Erythroblast (primary cell): ENCODE data around the gene B3GNT7.
"Not testable (repeated sequence)": the region's sequence is repeated elsewhere in the genome, so short reads cannot be mapped to it uniquely, and the experiment has no call there.

Source experiments
- DNase-seq, 2 experiments: peaks; one replicate each; lab custom pipeline; 2025; lab: John Stamatoyannopoulos, UW
- GATA1 ChIP-seq: IDR thresholded peaks from 2 replicates; pipeline ENCODE4 v1.6.1; 2011; ENCODE audit warnings: low read depth, mild to moderate bottlenecking, control low read depth, low read length, moderate library complexity
- POLR2A ChIP-seq: IDR thresholded peaks from 2 replicates; pipeline ENCODE4 v1.6.1; 2011; ENCODE audit warnings: mild to moderate bottlenecking, low read length

Gene B3GNT7

GRCh38 chr2:231372326-231372725 is 23.2 kb upstream of the B3GNT7 start:
- no peak for TF ChIP-seq POLR2A
- TF ChIP-seq GATA1, result no peak
- no peak for DNase-seq

GRCh38 chr2:231373184-231373583 is 22.3 kb upstream of the B3GNT7 start:
- no peak for DNase-seq
- no peak for TF ChIP-seq POLR2A
- no peak for TF ChIP-seq GATA1

DNA sequence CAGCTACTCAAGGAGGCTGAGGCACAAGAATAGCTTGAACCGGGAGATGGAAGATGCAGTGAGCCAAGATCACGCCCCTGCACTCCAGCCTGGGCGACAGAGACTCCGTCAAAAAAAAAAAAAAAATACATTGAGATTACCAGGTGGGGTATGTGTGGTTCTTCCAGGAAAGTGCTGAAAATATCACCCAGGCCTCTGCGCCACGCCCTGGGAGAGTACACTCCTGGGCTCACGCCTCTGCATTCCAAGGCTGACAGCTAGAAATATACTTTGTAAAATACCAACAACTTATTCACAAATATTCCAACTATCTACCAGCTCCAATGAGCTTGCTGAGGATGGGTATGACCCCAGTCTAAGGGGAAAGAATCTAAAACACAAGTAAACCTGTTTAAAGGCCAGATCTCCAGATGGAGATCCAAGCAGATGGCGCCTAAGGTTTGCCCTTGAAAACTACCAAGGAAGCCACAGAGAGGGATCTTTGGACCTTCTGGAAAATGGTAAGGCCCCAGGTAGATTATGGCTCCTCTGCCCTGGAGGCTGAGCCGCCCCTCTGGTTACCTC is 21.6 kb upstream of the B3GNT7 start:
- TF ChIP-seq POLR2A, result no peak
- TF ChIP-seq GATA1, result no peak
- no peak for DNase-seq

DNA sequence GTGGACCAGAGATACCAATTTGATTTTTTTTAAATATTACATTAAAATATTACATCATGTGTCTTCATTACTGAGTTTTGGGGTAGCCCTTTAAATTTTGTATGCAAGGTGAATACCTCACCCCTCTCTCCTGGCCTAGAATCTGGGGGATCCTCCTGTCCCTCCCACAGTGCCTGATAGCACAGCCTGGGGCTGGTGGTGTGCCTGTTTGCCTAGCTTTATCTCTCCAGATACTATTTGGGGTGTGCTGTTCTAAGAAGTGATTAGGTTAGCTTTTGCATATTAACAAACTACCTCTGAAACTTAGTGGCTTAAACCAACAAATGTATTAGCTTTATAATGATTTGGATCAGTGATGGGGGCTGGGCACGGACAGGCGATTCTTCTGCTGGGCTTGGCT is 20.7 kb upstream of the B3GNT7 start:
- TF ChIP-seq GATA1 (no peak), POLR2A (no peak)
- DNase-seq, result peak in 1 of 2 experiments; percentile 57

DNA sequence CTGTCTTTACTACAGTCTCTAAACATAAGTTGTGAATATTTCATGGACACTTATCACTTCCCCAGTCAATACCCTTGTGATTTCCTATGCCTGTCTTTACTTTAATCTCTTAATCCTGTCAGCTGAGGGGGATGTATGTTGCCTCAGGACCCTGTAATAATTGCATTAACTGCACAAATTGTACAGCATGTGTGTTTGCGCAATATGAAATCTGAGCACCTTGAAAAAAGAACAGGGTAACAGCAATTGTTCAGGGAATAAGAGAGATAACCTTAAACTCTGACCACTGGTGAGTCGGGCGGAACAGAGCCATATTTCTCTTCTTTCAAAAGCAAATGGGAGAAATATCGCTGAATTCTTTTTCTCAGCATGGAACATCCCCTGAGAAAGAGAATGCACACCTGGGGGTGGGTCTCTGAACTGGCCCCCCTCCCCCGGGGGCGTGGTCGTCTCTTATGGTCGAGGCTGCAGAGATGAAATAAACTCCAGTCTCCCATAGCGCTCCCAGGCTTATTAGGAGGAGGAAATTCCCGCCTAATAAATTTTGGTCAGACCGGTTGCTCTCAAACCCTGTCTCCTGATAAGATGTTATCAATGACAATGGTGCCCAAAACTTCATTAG is 19.4 kb upstream of the B3GNT7 start:
- DNase-seq, result not testable (repeated sequence)

DNA sequence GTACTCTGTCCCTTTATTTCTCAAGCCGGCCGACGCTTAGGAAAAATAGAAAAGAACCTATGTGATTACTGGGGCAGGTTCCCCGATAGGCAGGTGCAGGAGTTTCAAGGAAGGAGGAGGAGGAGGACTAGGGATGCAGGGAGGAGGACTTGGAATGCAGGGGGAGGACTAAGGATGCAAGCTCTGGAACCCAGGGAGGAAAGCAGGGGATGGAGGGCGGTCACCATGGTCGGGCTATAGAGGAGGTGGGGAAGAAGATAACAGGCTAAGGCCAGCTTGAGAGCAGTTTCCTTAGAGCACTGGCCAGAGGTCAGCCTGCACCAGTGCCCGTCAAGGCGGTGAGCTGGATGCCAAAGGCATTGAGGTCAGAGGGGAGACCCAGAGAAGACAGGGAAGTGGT is 18.7 kb upstream of the B3GNT7 start:
- DNase-seq, result no peak
- no peak for TF ChIP-seq POLR2A

DNA sequence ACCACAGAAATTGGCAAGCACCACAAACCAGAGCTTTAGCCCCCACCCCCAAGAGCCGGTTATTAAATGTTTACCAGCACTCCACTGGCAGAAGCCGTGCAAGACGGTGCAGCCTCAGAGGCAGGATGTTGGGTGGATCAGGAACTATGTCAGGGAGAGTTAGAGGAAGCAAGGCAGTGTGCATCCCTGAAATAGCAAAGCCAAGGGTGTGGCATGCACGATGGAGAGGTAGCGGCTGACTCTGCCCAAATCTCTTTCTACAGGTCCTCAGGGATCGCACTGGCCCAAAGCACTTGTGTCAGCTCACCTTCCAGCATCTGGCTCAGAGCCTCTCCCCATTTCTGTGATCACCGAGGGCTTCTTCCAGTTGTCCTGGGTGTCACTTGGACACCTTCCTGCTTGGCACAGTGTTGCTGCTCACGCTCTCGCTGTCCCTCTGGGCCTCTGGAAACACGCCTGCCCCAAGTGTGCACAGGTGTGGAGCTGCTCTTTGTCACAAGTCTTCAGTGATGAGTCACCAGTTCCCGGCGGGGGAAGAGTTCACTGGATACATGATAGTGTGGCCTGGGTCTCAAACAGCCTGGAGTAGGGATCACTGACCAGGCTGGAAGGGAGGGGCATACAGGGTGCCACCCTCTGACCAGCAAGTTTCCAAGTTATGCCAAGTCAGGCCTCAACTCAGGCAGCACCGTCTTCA is 17.3 kb upstream of the B3GNT7 start:
- no peak for DNase-seq
- TF ChIP-seq GATA1 (no peak), POLR2A (no peak)

GRCh38 chr2:231379266-231380215 is 16.0 kb upstream of the B3GNT7 start:
- TF ChIP-seq GATA1 (no peak), POLR2A (no peak)
- no peak for DNase-seq

GRCh38 chr2:231380307-231380706 is 15.2 kb upstream of the B3GNT7 start:
- DNase-seq, result no peak
- TF ChIP-seq GATA1 (no peak), POLR2A (no peak)

DNA sequence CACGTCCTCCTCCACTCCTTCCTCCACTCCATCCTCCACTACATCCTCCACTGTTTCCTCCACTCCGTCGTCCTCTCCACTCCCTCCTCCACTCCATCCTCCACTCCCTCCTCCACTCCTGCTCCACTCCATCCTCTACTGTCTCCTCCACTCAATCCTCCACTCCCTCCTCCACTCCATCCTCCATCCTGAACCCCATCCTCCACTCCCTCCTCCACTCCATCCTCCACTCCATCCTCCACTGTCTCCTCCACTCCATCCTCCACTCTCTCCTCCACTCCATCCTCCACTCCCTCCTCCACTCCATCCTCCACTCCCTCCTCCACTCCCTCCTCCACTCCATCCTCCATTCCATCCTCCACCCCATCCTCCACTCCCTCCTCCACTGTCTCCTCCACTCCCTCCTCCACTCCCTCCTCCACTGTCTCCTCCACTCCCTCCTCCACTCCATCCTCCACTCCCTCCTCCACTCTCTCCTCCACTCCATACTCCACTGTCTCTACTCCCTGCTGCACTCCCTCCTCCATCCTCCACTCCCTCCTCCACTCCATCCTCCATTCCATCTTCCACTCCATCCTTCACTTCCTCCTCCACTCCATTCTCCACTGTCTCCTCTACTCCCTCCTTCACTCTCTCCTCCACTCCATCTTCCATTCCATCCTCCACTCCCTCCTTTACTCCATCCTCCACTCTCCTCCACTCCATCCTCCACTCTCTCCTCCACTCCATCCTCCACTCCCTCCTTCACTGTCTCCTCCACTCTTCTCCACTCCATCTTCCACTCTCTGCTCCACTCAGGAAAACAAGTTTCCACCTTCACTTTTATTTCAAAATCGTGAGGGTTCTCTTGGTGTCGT is 14.3 kb upstream of the B3GNT7 start:
- TF ChIP-seq POLR2A (no peak), GATA1 (no peak)
- DNase-seq, result no peak

GRCh38 chr2:231382116-231382515 is 13.4 kb upstream of the B3GNT7 start:
- TF ChIP-seq POLR2A, result no peak
- no peak for TF ChIP-seq GATA1
- no peak for DNase-seq

- DNase-seq, result no peak
- TF ChIP-seq POLR2A (no peak), GATA1 (no peak)
Observed at GRCh38 chr2:231383416-231384108, 11.9 kb upstream of the B3GNT7 start.
